ENCODE data around the gene FCAR.

- TF ChIP-seq CTCF (IDR thresholded peaks at IDR 0.05) (no peak), POLR2A (IDR thresholded peaks at IDR 0.05) (no peak)
These were observed 29.3 kb downstream of the FCAR start for GRCh38 chr19:54903303-54903702.

Measured in body of pancreas (tissue), 4 donors.